GM19240 (cell line): ENCODE results near the gene LRP8.

Source experiments
- DNase-seq: peaks from one replicate; pipeline ENCODE4 v3.0.0; 2011; ENCODE audit warnings: low spot score; ENCODE audit not compliant: insufficient read length

The LRP8 gene

GRCh38 chr1:53264048-53264447 lies 63.8 kb downstream of the LRP8 start:
- DNase-seq, result no peak

- DNase-seq, result no peak
Observed at GRCh38 chr1:53262000-53262399, 65.9 kb downstream of the LRP8 start.

DNA sequence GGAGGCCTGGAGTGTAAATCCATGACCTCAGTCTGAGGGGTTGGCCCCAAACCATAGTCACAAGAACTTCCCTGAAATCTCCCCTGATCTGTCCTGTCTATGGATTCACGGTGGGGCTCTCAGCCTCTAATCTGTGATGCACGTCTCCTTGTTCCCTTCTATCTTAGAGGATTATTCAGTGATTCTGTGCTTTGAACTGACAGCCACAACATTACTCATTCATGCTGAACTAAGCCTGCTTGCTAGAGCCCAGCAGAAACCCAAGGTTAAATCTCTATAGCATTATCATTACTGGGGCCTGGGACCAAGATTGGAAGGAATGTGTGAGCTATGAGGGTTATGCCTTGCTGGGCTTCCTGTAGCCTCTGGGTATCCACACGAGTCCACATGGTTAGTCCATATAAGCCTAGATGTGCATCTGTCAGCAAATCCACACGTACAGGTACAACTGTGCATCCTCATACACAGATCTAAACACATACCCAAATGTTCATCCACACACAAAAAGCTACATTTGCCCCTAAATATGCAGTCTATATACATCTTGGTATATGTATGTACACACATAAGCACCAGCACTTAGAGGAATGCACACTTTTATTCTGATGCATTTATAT lies 67.1 kb downstream of the LRP8 start:
- no peak for DNase-seq

DNA sequence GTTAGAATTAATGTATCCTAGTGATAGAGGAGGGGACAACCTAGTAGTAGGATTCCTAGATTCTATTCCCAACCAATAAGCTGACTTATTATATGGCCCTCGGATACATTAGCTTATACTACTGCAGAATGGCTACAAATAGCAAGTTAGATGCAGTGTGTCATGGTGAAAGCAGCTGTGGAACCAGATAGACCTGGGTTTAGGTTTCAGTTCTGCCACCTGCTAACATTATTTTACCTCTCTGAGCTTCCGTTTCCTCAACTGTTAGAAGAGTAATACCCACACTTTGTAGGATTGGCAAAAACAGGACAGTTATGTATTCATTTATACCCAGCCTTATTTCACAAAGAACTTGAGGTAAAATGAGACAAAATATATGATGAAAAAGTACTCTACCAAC lies 67.9 kb downstream of the LRP8 start:
- DNase-seq, result no peak

- DNase-seq, result no peak
Observed at GRCh38 chr1:53258216-53258615, 69.7 kb downstream of the LRP8 start.

GRCh38 chr1:53257454-53258081 lies 70.3 kb downstream of the LRP8 start:
- DNase-seq, result no peak

GRCh38 chr1:53256511-53257453 lies 71.1 kb downstream of the LRP8 start:
- DNase-seq, result no peak

GRCh38 chr1:53255031-53255430 lies 72.8 kb downstream of the LRP8 start:
- DNase-seq, result no peak

GRCh38 chr1:53254011-53254640 lies 73.7 kb downstream of the LRP8 start:
- no peak for DNase-seq

DNA sequence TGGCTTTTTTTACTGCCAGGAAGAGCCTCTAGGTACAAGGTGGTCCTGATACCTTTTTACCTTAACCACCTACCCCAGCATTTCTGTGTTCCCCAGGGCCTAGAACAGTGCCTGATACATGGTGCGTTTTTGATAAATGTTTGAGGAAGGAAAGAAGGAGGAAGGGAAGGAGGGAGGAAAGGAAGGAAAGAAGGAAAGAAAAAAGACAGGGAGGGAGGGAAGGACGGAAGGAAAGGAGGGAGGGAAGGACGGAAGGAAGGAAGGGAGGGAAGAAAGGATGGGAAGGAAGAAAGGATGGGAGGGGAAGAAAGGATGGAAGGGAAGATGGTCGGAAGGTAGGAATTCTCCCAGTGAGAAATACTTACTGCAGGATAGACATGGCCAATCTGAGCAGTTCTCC lies 77.5 kb downstream of the LRP8 start:
- no peak for DNase-seq

- DNase-seq, result no peak
Observed at GRCh38 chr1:53249706-53250105, 78.2 kb downstream of the LRP8 start.

DNA sequence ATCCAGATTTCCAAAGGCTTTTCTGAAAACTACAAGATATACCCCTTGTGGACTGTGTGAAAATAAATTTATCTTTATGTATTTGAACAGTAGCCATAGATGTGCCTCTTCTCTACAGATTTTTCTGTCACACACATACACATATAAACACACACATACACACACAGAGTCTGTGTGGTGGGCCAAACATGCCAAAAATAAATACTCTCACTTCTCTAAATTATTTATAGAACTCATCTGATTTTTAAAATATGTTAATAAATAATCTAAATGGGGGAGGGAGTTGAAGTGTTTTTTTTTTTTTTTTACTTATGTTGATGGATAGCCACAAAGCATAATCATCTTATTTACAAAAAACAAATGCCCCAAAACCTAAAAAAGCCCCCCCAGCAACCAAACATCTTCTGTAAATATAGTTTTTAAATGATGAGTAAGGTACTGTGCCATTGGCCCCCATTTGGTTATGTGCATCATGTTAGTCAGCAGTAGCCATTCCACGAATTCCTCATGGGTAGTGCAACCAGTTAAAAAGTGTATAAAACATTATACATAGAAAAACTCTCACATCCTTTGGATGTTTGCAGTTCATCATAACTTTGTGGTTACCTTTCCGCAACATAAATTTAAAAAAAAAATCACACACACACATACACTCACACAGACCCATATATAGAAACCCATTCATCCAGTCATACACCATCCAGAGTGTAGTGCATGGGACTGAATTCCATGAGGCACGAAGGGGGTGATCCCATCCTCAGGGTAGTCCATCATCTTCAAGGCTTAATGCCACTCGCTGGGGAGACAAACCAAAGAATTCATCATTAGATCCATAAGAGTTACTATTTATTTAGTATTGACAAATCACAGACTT lies 81.4 kb downstream of the LRP8 start:
- no peak for DNase-seq

- no peak for DNase-seq
Observed at GRCh38 chr1:53244141-53244540, 83.7 kb downstream of the LRP8 start.

- no peak for DNase-seq
Observed at GRCh38 chr1:53242381-53242780, 85.5 kb downstream of the LRP8 start.

DNA sequence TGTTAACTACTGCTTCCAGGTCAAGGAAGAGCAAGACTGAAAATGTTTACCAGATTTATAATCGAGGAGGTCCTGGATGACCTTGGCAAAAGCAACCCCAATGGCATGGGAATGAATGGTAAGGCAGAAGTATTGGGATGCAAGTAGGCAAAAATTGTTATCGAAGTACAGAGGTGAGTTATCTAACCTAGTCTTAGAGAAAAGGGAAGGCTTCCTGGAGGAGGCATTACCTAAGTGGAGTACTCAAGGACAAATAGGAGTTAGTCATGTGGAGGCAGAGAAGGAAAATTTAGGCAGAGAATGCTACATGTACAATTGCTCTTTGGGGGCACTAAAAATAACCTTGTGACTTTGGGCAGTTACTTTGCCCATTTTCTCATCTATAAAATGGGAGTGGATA lies 86.0 kb downstream of the LRP8 start:
- DNase-seq, result no peak

DNA sequence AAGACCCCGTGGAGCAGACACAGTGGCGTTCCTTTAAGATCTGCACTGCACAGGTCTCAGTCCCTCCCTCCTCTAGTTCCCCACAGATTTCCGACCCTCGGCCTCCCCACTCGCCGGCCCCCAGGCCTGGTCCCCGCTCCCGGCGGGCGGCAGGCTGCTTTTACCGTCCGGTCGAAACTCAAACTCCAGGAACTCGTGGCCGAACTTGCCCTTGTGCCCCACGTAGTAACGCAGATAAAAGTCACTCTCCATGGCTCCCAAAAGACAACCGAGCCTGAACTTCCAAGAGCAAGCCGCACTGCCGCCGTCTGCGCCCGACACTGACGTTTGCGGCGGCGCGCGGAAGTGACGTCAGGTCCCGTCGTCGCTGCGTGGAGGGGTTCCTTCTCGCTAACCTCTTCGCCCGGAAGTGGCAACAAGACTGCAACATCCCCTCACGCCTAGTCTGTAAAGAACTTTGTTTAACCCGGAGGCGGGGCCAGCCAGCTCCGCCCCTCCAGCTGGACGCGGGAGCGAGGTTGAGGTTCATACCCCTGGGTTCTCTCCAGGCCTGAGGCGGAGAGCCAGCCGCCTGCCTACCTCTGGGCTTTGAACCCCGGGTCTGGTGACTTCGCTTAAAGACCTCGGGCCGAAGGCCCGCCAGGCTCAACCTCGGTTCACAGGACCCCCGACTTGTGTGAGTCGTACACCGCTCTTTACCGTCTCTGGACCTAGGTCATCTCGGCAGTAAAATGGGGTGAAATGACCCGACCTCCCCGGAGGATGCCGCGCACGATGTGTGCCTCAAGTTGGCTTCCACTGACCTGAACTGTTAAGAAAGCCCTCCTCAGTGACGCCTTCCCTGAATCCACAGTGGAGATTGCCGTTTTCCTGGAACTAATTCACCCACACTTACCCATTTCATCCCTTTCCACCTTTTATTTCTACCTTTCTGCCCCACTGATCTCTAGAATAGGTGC lies 89.4 kb downstream of the LRP8 start, which contains the start of gene MAGOH:
Gene MAGOH, minus strand, starts transcription at position 322 of the 959 bp plus-strand sequence. Its CDS starts 70 bp downstream, at position 252.
- DNase-seq, result peak; percentile 89

GRCh38 chr1:53237638-53238037 lies 90.2 kb downstream of the LRP8 start:
- no peak for DNase-seq

- no peak for DNase-seq
Observed at GRCh38 chr1:53220962-53221286, 106.9 kb downstream of the LRP8 start.

DNA sequence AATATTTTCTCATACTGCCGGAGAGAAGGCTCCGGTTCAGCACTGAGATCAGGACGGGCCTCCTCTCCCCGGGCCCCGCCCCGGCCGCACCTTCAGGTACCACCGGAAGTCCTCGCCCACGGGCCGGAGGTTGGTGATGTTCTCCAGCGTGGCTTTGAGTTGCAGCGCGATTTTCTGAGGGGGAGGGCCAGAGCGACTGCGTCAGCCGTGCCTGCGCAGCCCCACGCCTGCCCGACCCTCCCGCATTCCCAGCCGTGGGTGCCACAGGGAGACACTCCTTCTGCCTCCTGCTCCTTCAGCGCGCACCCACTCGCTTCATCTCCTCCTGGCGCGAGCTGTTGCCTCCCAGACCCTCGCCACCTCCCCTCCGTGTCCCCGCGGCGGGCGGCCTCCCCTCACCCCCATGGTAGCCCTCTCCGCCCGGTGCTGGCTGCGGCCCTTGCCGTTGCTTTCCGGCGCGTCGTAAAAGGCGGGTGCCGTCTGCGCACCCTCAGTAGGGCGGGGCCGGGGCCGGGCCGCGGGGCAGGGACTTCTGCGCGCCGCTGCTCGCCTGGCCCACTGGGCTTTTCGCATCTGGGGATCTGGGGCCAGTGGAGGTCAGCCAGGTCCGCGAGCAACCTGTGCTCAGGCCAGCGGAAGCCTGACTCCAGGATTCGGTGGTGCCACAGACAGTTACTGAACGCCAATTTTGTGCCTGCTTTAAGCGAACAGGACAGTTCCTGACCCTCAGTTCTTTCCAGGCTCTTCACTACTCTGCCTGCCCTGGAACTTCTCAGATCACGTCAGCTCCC lies 107.5 kb downstream of the LRP8 start, which contains the start of gene CZIB:
Gene CZIB, minus strand, starts transcription at position 464 of the 791 bp plus-strand sequence. Its CDS starts 59 bp downstream, at position 405.
- peak; percentile 87 for DNase-seq
